Omental fat pad (tissue), 4 donors: ENCODE data around the gene ADAMTS17. TPM values are rescaled to one million over a fixed set of nuclear protein-coding genes. Genes with fewer than 3 reads are reported as not detected.
A peak's percentile ranks its signal among the peaks of the same experiment; 100 is the strongest.

Experiments used
- ATAC-seq: fragments of 150-250 bp; one replicate; pipeline ENCODE4 v1.9.1; 2016; ENCODE audit warnings: mild to moderate bottlenecking, moderate library complexity; ENCODE audit not compliant: low FRiP score
- DNase-seq: peaks from one replicate; pipeline ENCODE4 v3.0.0-alpha.2; 2019; ENCODE audit warnings: low spot score
- total RNA-seq, 4 donors: library from RNA; depleted of rRNA; stranded (reverse); fragments of >200 nt; gene quantifications; one replicate each; pipeline ENCODE4 v1.1.0, GENCODE V29; 2016
- TF ChIP-seq, protein P1 (sequence below), 3 donors: fragments of 450-650 bp; IDR thresholded peaks; one replicate each; pipeline ENCODE4 v1.5.1; 2016 to 2017; ENCODE audit warnings: antibody characterized with exemption in 3 of 3, mild to moderate bottlenecking in 3 of 3, moderate library complexity in 2 of 3

ADAMTS17 gene
- total RNA-seq, 4 donors from 2014 or later = 1.6 to 10.7 (median 5.7) TPM

DNA sequence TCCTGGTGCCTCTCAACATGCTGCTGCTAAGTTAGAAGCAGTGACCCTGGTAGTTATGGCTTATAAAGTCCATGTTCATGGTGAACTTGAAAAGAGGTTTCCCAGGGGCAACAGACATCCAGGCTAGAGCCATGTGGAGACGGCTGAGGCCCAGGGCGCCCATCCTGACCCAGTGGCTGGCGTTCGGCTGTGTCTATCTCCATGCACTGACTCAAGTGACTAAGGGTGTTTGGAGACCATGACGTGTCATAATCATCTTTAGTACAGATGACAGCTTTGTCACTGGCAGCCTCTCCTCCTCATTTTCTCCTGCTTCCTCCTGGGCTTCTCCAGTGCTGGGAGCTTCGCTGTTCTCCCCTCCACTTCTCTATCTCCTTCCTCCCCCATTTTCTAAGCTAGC is 321.2 kb downstream of the ADAMTS17 start:
- ATAC-seq = no peak

DNA sequence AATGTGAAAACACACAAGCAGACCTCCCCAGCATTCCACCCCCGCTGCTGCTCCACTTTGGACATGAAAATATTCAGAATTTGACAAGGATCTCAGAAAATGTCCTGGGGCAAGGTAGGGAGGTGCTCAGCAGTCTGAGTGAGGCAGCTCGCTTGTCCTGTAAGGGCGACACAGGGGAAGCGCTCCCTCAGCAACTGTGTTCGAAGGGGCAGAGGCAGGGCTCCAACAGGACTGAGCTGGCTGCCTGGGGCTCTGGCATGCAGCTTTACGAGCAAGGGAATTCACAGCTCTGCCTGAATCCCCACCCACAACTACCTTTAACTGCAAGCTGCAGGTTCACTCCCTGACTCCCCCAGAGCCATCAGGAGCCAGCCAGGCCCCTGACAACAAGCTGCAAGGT is 321.6 kb downstream of the ADAMTS17 start:
- ATAC-seq = peak; percentile 36
- TF ChIP-seq, protein P1, sequence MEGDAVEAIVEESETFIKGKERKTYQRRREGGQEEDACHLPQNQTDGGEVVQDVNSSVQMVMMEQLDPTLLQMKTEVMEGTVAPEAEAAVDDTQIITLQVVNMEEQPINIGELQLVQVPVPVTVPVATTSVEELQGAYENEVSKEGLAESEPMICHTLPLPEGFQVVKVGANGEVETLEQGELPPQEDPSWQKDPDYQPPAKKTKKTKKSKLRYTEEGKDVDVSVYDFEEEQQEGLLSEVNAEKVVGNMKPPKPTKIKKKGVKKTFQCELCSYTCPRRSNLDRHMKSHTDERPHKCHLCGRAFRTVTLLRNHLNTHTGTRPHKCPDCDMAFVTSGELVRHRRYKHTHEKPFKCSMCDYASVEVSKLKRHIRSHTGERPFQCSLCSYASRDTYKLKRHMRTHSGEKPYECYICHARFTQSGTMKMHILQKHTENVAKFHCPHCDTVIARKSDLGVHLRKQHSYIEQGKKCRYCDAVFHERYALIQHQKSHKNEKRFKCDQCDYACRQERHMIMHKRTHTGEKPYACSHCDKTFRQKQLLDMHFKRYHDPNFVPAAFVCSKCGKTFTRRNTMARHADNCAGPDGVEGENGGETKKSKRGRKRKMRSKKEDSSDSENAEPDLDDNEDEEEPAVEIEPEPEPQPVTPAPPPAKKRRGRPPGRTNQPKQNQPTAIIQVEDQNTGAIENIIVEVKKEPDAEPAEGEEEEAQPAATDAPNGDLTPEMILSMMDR (IDR thresholded peaks at IDR 0.05) = no peak
- no peak for DNase-seq

More for the DNA sequence above, 321.2 kb downstream of the ADAMTS17 start:
- TF ChIP-seq, protein P1 (IDR thresholded peaks at IDR 0.05) = no peak
- no peak for DNase-seq

DNA sequence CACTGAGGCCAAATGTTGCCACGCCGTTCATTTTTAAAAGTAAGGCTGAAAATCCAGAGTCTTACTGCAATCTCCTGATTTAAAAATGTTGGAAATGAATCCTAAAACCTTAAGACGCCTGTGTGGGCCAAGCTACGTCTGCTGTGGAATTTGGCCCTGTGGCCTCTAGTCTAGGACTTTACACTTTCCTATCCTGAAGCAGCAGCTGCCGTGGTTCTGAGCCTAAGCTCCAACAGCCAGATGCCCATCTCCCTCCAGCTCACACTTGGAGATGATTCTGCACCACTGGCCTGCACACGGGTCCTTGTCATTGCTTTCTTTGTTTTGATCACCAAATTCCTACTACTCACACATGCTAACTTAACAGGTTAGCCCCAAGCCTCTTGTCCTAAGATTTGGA is 322.2 kb downstream of the ADAMTS17 start:
- ATAC-seq = peak; percentile 20

DNA sequence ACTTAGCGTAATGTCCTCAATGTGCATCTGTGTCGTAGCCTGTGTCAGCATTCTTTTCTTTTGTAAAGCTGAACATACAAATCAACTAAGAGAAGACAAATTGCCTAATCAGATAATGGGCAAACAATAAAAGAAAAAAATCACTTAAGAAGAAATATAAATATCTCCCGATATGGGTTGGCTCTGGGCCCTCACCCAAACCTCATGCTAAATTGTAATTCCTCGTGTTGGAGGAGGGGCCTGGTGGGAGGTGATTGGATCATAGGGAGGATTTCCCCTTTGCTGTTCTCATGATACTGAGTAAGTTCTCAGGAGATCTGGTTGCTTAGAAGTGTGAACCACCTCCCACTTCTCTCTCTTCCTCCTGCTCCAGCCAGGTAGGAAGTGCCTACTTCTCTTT is 323.6 kb downstream of the ADAMTS17 start:
- TF ChIP-seq, protein P1 (IDR thresholded peaks at IDR 0.05) = no peak
- DNase-seq = no peak
- ATAC-seq = no peak

More for the DNA sequence above, 322.2 kb downstream of the ADAMTS17 start:
- no peak for DNase-seq
- TF ChIP-seq, protein P1 (IDR thresholded peaks at IDR 0.05) = no peak

DNA sequence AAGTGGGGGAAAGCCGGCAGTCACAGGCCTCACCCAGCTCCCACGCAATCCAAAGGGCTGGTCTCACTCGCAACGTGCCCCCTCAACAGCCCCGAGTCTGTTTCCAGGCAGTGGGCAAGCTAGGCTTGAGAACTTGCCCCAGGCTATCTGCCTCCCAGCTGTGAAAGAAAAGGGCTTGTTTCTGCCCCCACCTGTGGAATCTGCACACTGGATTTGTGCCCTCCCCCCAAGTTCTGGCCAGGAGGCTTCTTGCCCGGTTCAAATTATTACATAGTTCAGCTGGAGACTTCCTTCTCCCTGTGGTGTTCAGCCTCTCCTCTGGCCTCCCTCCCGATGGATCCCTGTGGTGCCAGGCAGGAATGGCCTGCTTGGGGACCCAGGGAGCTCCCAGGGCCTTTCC is 324.6 kb downstream of the ADAMTS17 start:
- no peak for ATAC-seq
- TF ChIP-seq, protein P1 (IDR thresholded peaks at IDR 0.05) = no peak

DNA sequence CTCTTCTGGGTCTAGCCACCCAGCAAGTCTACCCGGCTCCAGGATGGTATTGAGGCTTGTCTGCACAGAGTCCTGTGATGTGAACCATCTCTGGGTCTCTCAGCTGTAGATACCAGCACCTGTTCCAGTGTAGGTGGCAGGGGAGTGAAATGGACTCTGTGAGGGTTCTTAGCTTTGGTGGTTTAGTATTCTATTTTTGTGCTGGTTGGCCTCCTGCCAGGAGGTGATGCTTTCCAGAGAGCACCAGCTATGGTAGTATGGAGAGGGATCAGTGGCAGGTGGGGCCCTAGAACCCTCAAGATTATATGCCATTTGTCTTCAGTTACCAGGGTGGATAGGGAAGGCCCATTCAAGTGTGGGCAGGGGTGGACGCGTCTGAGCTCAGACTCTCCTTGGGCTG is 325.1 kb downstream of the ADAMTS17 start:
- DNase-seq (no peak), ATAC-seq (no peak)
- TF ChIP-seq, protein P1 (IDR thresholded peaks at IDR 0.05) = no peak

More for the DNA sequence above, 324.6 kb downstream of the ADAMTS17 start:
- no peak for DNase-seq

DNA sequence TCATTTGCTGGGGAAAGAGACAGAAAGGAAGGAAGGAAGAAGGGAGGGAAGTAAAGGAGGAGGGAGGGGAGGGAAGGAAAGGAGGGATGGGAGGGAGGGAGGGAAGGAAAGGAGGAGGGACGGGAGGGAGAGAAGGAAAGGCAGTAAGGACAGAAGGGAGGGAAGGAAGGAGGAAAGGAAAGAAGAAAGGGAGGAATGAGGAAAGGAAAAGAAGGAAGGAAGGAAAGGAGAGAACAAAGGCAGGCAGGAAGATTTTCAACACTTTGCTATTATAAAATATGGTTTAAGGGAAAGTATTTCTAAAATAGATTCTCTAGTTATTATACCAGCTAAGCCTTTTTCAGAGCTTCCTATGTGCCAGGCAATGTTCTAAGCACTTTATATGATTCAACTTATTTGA is 330.5 kb downstream of the ADAMTS17 start:
- ATAC-seq (no peak), DNase-seq (no peak)
- TF ChIP-seq, protein P1 (IDR thresholded peaks at IDR 0.05) = no peak
